ENCODE results near the gene RNF135.
"Not testable (repeated sequence)": the region's sequence is repeated elsewhere in the genome, so short reads cannot be mapped to it uniquely, and the experiment has no call there.

RNF135 gene

GRCh38 chr17:30970831-30971567 is at the start of gene RNF135:
Gene RNF135 (plus strand): TSS chr17:30971039. CDS start chr17:30971074, 35 bp downstream.
- H3K27me3 Mint-ChIP-seq = no peaks in the 10 kb centered on the region
- H3K4me1 Mint-ChIP-seq = peaks cover 45% of the 10 kb centered on the region
- H3K9me3 Mint-ChIP-seq = peaks cover 3% of the 10 kb centered on the region
- H3K27ac Mint-ChIP-seq = peak within 1 kb of the TSS; percentile 100
- H3K4me3 Mint-ChIP-seq = peak within 1 kb of the TSS; percentile 99
- peaks cover 29% of the 10 kb centered on the region for H3K36me3 Mint-ChIP-seq
- peak; percentile 84 for ATAC-seq

GRCh38 chr17:30921544-30922196 is 49.2 kb upstream of the RNF135 start, which contains the start of gene ADAP2:
Gene ADAP2 (plus strand): TSS chr17:30921945. CDS start chr17:30922015, 70 bp downstream.
- H3K27ac Mint-ChIP-seq = peak within 1 kb of the TSS; percentile 84

GRCh38 chr17:30922235-30923030 is 48.4 kb upstream of the RNF135 start:
- Mint-ChIP-seq H3K27me3 (no peaks in the 10 kb centered on the region), H3K27ac (peak overlapping the region; percentile 84), H3K4me1 (peaks cover 44% of the 10 kb centered on the region), H3K36me3 (peaks cover 19% of the 10 kb centered on the region), H3K9me3 (no peaks in the 10 kb centered on the region), H3K4me3 (peak overlapping the region; percentile 89)
- peak; percentile 71 for ATAC-seq

More at GRCh38 chr17:30921544-30922196, 49.2 kb upstream of the RNF135 start, which contains the start of gene ADAP2:
- Mint-ChIP-seq H3K36me3 (peaks cover 13% of the 10 kb centered on the region), H3K4me3 (peak within 1 kb of the TSS; percentile 94), H3K27me3 (no peaks in the 10 kb centered on the region), H3K4me1 (peaks cover 37% of the 10 kb centered on the region), H3K9me3 (no peaks in the 10 kb centered on the region)
- peak; percentile 89 for ATAC-seq

GRCh38 chr17:30924341-30924740 is 46.5 kb upstream of the RNF135 start:
- no peak overlapping the region for H3K4me3 Mint-ChIP-seq
- H3K27ac Mint-ChIP-seq = no peak overlapping the region
- H3K36me3 Mint-ChIP-seq = peaks cover 22% of the 10 kb centered on the region
- H3K4me1 Mint-ChIP-seq = peaks cover 44% of the 10 kb centered on the region
- H3K27me3 Mint-ChIP-seq = no peaks in the 10 kb centered on the region
- H3K9me3 Mint-ChIP-seq = no peaks in the 10 kb centered on the region
- ATAC-seq = no peak

DNA sequence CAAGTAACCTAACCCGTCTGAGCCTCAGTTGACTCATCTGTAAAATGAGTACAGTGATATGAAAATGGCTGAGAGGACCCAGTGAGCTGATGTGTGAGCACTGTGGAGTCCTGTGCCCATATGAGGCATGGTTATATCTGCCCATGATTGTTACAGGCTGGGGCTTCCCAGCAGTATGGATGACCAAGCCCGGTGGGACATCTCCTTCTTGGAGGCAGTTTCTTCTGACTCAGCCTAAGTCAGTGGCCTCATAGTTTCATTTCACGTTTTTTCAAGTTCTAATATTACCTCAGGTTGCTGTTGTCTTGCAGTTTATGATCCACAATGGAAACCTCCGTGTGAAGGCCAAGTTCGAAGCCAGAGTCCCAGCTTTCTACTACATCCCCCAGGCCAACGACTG is 44.3 kb upstream of the RNF135 start:
- peaks cover 40% of the 10 kb centered on the region for H3K36me3 Mint-ChIP-seq
- peak overlapping the region; percentile 47 for H3K27ac Mint-ChIP-seq
- no peak for ATAC-seq
- peaks cover 29% of the 10 kb centered on the region for H3K4me1 Mint-ChIP-seq
- H3K9me3 Mint-ChIP-seq = no peaks in the 10 kb centered on the region
- H3K27me3 Mint-ChIP-seq = no peaks in the 10 kb centered on the region
- no peak overlapping the region for H3K4me3 Mint-ChIP-seq

- Mint-ChIP-seq H3K27ac (no peak overlapping the region), H3K4me3 (no peak overlapping the region), H3K4me1 (peaks cover 23% of the 10 kb centered on the region), H3K27me3 (no peaks in the 10 kb centered on the region), H3K9me3 (no peaks in the 10 kb centered on the region), H3K36me3 (peaks cover 44% of the 10 kb centered on the region)
- no peak for ATAC-seq
Observed at GRCh38 chr17:30927756-30928155, 43.1 kb upstream of the RNF135 start.

GRCh38 chr17:30928584-30928983 is 42.3 kb upstream of the RNF135 start:
- no peak overlapping the region for H3K4me3 Mint-ChIP-seq
- no peak for ATAC-seq
- no peaks in the 10 kb centered on the region for H3K27me3 Mint-ChIP-seq
- H3K4me1 Mint-ChIP-seq = peaks cover 18% of the 10 kb centered on the region
- H3K36me3 Mint-ChIP-seq = peaks cover 42% of the 10 kb centered on the region
- H3K9me3 Mint-ChIP-seq = no peaks in the 10 kb centered on the region
- H3K27ac Mint-ChIP-seq = no peak overlapping the region

GRCh38 chr17:30929081-30929633 is 41.7 kb upstream of the RNF135 start:
- ATAC-seq = no peak
- Mint-ChIP-seq H3K4me1 (peaks cover 18% of the 10 kb centered on the region), H3K4me3 (no peak overlapping the region), H3K27ac (no peak overlapping the region), H3K36me3 (peaks cover 47% of the 10 kb centered on the region), H3K27me3 (no peaks in the 10 kb centered on the region), H3K9me3 (no peaks in the 10 kb centered on the region)

GRCh38 chr17:30929861-30930260 is 41.0 kb upstream of the RNF135 start:
- not testable (repeated sequence) for H3K27ac Mint-ChIP-seq, ATAC-seq

GRCh38 chr17:30930495-30930894 is 40.3 kb upstream of the RNF135 start:
- H3K27me3 Mint-ChIP-seq = no peaks in the 10 kb centered on the region
- H3K9me3 Mint-ChIP-seq = no peaks in the 10 kb centered on the region
- H3K4me1 Mint-ChIP-seq = peaks cover 15% of the 10 kb centered on the region
- no peak for ATAC-seq
- no peak overlapping the region for H3K4me3 Mint-ChIP-seq
- H3K36me3 Mint-ChIP-seq = peaks cover 61% of the 10 kb centered on the region
- no peak overlapping the region for H3K27ac Mint-ChIP-seq

More at GRCh38 chr17:30929861-30930260, 41.0 kb upstream of the RNF135 start:
- H3K27me3 Mint-ChIP-seq, H3K4me3 Mint-ChIP-seq, H3K9me3 Mint-ChIP-seq: not testable (repeated sequence)
- Mint-ChIP-seq H3K36me3 (peaks cover 55% of the 10 kb centered on the region), H3K4me1 (peaks cover 18% of the 10 kb centered on the region)

GRCh38 chr17:30931582-30931981 is 39.3 kb upstream of the RNF135 start:
- H3K27ac Mint-ChIP-seq, ATAC-seq, H3K27me3 Mint-ChIP-seq, H3K4me3 Mint-ChIP-seq, H3K4me1 Mint-ChIP-seq, H3K9me3 Mint-ChIP-seq: not testable (repeated sequence)
- peaks cover 60% of the 10 kb centered on the region for H3K36me3 Mint-ChIP-seq

GRCh38 chr17:30933966-30934365 is 36.9 kb upstream of the RNF135 start:
- ATAC-seq = no peak
- Mint-ChIP-seq H3K4me1 (peaks cover 7% of the 10 kb centered on the region), H3K4me3 (no peak overlapping the region), H3K27me3 (no peaks in the 10 kb centered on the region), H3K36me3 (peaks cover 73% of the 10 kb centered on the region), H3K27ac (no peak overlapping the region), H3K9me3 (no peaks in the 10 kb centered on the region)

- Mint-ChIP-seq H3K36me3 (peaks cover 69% of the 10 kb centered on the region), H3K4me3 (peak overlapping the region; percentile 67), H3K4me1 (peaks cover 7% of the 10 kb centered on the region), H3K27me3 (no peaks in the 10 kb centered on the region), H3K27ac (peak overlapping the region; percentile 95), H3K9me3 (no peaks in the 10 kb centered on the region)
- peak; percentile 76 for ATAC-seq
Observed at GRCh38 chr17:30939051-30939689, 31.7 kb upstream of the RNF135 start.

DNA sequence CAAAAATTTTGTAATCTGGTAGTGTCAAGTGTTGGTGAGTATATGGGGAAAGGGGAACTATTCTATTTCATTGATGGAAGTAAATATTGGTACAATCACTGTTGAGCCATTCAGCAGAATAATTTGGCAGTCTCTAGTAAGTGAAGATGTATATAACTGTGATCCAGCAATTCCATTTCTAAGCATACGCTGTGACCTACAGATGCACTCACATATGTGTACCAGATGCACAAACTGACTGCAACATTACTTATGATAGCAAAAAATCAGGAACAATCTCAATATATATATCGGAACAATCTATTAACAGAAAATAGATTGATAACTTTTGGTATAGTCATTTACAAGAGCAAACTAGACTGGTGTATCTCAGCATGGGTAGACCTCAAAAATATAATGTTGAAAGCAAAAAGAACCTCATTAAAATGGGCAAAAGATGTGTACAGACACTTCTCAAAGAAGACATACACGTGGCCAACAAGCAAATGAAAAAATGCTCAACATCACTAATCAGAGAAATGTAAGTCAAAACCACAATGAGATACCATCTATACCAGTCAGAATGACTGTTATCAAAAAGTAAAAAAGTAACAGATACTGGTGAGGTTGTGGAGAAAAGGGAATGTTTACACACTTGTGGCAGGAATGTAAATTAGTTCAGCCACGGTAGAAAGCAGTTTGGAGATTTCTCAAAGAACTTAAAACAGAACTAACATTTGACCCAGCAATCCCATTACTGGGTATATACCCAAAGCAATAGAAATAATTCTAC is 28.3 kb upstream of the RNF135 start:
- Mint-ChIP-seq H3K27me3 (no peaks in the 10 kb centered on the region), H3K36me3 (peaks cover 53% of the 10 kb centered on the region), H3K4me3 (no peak overlapping the region), H3K4me1 (peaks cover 7% of the 10 kb centered on the region), H3K27ac (no peak overlapping the region), H3K9me3 (no peaks in the 10 kb centered on the region)
- ATAC-seq = no peak

Measured in stimulated activated memory B cell treated with anti-CD40 and anti-IgM and Interleukin-4, amounts not matched to agents 10 μg/mL and 1 μg/mL and 100 μg/mL, for 72 hours (primary cell).